Mesenchymal stem cell (in vitro differentiated cells and primary cell): ENCODE data around the gene NPNT.

Experiments used
- DNase-seq: peaks from one replicate; pipeline ENCODE4 v3.0.0-alpha.2; 2013
- H2AFZ ChIP-seq: one replicate; pipeline ENCODE4 v1.6.1; 2013; ENCODE audit warnings: low read depth, mild to moderate bottlenecking, control low read depth, inconsistent platforms, low read length, moderate library complexity
- H2AK5ac ChIP-seq: 2 replicates; pipeline ENCODE4 v1.6.1; 2013; ENCODE audit warnings: low read length, moderate library complexity, mild to moderate bottlenecking, inconsistent platforms; ENCODE audit not compliant: severe bottlenecking
- H2BK120ac ChIP-seq: one replicate; pipeline ENCODE4 v1.6.1; 2013; ENCODE audit warnings: low read depth, mild to moderate bottlenecking, inconsistent platforms, low read length, moderate library complexity
- H2BK12ac ChIP-seq, 2 experiments: one replicate each; pipeline ENCODE4 v1.6.1; 2013; ENCODE audit warnings: inconsistent platforms in 2 of 2, low read length in 2 of 2, mild to moderate bottlenecking in 2 of 2, moderate library complexity in 2 of 2, control low read depth in 1 of 2
- H2BK15ac ChIP-seq: one replicate; pipeline ENCODE4 v1.6.1; 2013; ENCODE audit warnings: mild to moderate bottlenecking, low read depth, inconsistent platforms; ENCODE audit not compliant: poor library complexity, severe bottlenecking
- H2BK5ac ChIP-seq: 2 replicates; pipeline ENCODE4 v1.6.1; 2013; ENCODE audit warnings: low read depth, mild to moderate bottlenecking, low read length, control low read depth, inconsistent platforms; ENCODE audit not compliant: poor library complexity, severe bottlenecking
- H3K14ac ChIP-seq, 2 experiments: one replicate each; pipeline ENCODE4 v1.6.1; 2013; ENCODE audit warnings: inconsistent platforms in 2 of 2, low read length in 2 of 2, control low read depth in 1 of 2, mild to moderate bottlenecking in 1 of 2, moderate library complexity in 1 of 2
- H3K18ac ChIP-seq, 2 experiments: one replicate each; pipeline ENCODE4 v1.6.1; 2013; ENCODE audit warnings: inconsistent platforms in 2 of 2, low read length in 2 of 2, control low read depth in 1 of 2, low read depth in 1 of 2, mild to moderate bottlenecking in 1 of 2
- H3K23ac ChIP-seq, 2 experiments: one replicate each; pipeline ENCODE4 v1.6.1; 2013; ENCODE audit warnings: inconsistent platforms in 2 of 2, low read length in 2 of 2, mild to moderate bottlenecking in 2 of 2, moderate library complexity in 2 of 2, control low read depth in 1 of 2
- H3K27ac ChIP-seq: 2 replicates; pipeline ENCODE4 v1.5.1; 2013; ENCODE audit warnings: mild to moderate bottlenecking, moderate library complexity, low read length, control low read depth, inconsistent platforms; ENCODE audit not compliant: poor library complexity, severe bottlenecking
- H3K27me3 ChIP-seq, 2 experiments: 2 replicates each; pipeline versions ENCODE4 v1.6.1 to v1.7.0; 2013; ENCODE audit warnings: low read length in 2 of 2, mild to moderate bottlenecking in 2 of 2, moderate library complexity in 2 of 2, control low read depth in 1 of 2, inconsistent platforms in 1 of 2; ENCODE audit not compliant: control insufficient read depth in 1 of 2, insufficient read depth in 1 of 2
- H3K36me3 ChIP-seq, 2 experiments: 2 replicates each; pipeline versions ENCODE4 v1.6.1 to v1.7.0; 2013; ENCODE audit warnings: low read length in 2 of 2, control low read depth in 1 of 2, inconsistent platforms in 1 of 2, low read depth in 1 of 2, mild to moderate bottlenecking in 1 of 2; ENCODE audit not compliant: insufficient read depth in 2 of 2, control insufficient read depth in 1 of 2
- H3K4ac ChIP-seq, 2 experiments: one replicate each; pipeline ENCODE4 v1.6.1; 2013; ENCODE audit warnings: inconsistent platforms in 2 of 2, low read length in 2 of 2, mild to moderate bottlenecking in 2 of 2, moderate library complexity in 2 of 2, control low read depth in 1 of 2, low read depth in 1 of 2
- H3K4me1 ChIP-seq: 2 replicates; pipeline ENCODE4 v1.6.1; 2013; ENCODE audit warnings: low read depth, low read length, control low read depth; ENCODE audit not compliant: control insufficient read depth, insufficient read depth
- H3K4me2 ChIP-seq: 2 replicates; pipeline ENCODE4 v1.6.1; 2013; ENCODE audit warnings: low read length, mild to moderate bottlenecking, inconsistent platforms; ENCODE audit not compliant: poor library complexity, severe bottlenecking
- H3K4me3 ChIP-seq, 2 experiments: 2 replicates each; pipeline versions ENCODE4 v1.5.1 to v1.7.0; 2013; ENCODE audit warnings: low read length in 2 of 2, mild to moderate bottlenecking in 2 of 2, control low read depth in 1 of 2, low read depth in 1 of 2; ENCODE audit not compliant: insufficient read depth in 1 of 2
- H3K79me1 ChIP-seq: replicated peaks from 2 replicates; pipeline ENCODE4 v1.6.1; 2013; ENCODE audit warnings: mild to moderate bottlenecking, control low read depth, low read length, inconsistent platforms; ENCODE audit not compliant: poor library complexity, severe bottlenecking
- H3K9ac ChIP-seq: 2 replicates; pipeline ENCODE4 v1.7.0; 2013; ENCODE audit warnings: mild to moderate bottlenecking, low read length, moderate library complexity
- H3K9me3 ChIP-seq: 2 replicates; pipeline ENCODE4 v1.7.0; 2013; ENCODE audit warnings: mild to moderate bottlenecking, low read length; ENCODE audit not compliant: control insufficient read depth
- H4K8ac ChIP-seq: one replicate; pipeline ENCODE4 v1.6.1; 2013; ENCODE audit warnings: inconsistent platforms, mild to moderate bottlenecking, low read length, moderate library complexity
- H4K91ac ChIP-seq: one replicate; pipeline ENCODE4 v1.6.1; 2013; ENCODE audit warnings: mild to moderate bottlenecking, low read length, inconsistent platforms
- WGBS: methylation state at CpG from one replicate; pipeline ENCODE4 v1.1.7; 2013; ENCODE audit warnings: mixed read lengths; 5-methylcytosine and 5-hydroxymethylcytosine counted together

The NPNT gene

GRCh38 chr4:105967058-105967658, 71.9 kb downstream of the NPNT start:
- H2AK5ac ChIP-seq: peak overlapping the region; percentile 9
- H4K91ac ChIP-seq: peak overlapping the region; percentile 70
- H3K23ac ChIP-seq: peak overlapping the region in 1 of 2 experiments; percentile 72
- no peak overlapping the region for H2BK120ac ChIP-seq
- peak overlapping the region; percentile 11 to 16 for H3K18ac ChIP-seq
- no peak overlapping the region for H3K9ac ChIP-seq
- H3K27ac ChIP-seq: no peak overlapping the region
- no peaks in the 10 kb centered on the region for H3K27me3 ChIP-seq
- H3K9me3 ChIP-seq: no peaks in the 10 kb centered on the region
- H3K4me2 ChIP-seq: peak overlapping the region; percentile 41
- H3K4me3 ChIP-seq: no peak overlapping the region
- peak overlapping the region in 1 of 2 experiments; percentile 54 for H2BK12ac ChIP-seq
- peaks cover 7% of the 10 kb centered on the region for H3K4me1 ChIP-seq
- peak overlapping the region in 1 of 2 experiments; percentile 35 for H3K14ac ChIP-seq
- no peak overlapping the region for H2BK5ac ChIP-seq
- no peak overlapping the region for H4K8ac ChIP-seq
- 79% methylated on average over 10 of the region's 10 CpGs for WGBS
- DNase-seq: no peak
- H3K4ac ChIP-seq: peak overlapping the region in 1 of 2 experiments; percentile 15
- H3K36me3 ChIP-seq: no peaks in the 10 kb centered on the region
- no peak overlapping the region for H2BK15ac ChIP-seq
- no peaks in the 10 kb centered on the region for H3K79me1 ChIP-seq
- peak overlapping the region; percentile 69 for H2AFZ ChIP-seq

- H4K91ac ChIP-seq: no peak overlapping the region
- H3K27ac ChIP-seq: no peak overlapping the region
- H3K14ac ChIP-seq: no peak overlapping the region
- H3K36me3 ChIP-seq: no peaks in the 10 kb centered on the region
- H3K79me1 ChIP-seq: no peaks in the 10 kb centered on the region
- H3K18ac ChIP-seq: no peak overlapping the region
- H3K4me1 ChIP-seq: peaks cover 6% of the 10 kb centered on the region
- H4K8ac ChIP-seq: no peak overlapping the region
- H3K27me3 ChIP-seq: no peaks in the 10 kb centered on the region
- no peak overlapping the region for H2AK5ac ChIP-seq
- no peak overlapping the region for H2AFZ ChIP-seq
- H3K4me2 ChIP-seq: no peak overlapping the region
- H3K4me3 ChIP-seq: no peak overlapping the region
- H2BK5ac ChIP-seq: no peak overlapping the region
- no peak for DNase-seq
- H2BK120ac ChIP-seq: no peak overlapping the region
- no peak overlapping the region for H3K4ac ChIP-seq
- H3K9me3 ChIP-seq: no peaks in the 10 kb centered on the region
- H2BK12ac ChIP-seq: no peak overlapping the region
- H3K9ac ChIP-seq: no peak overlapping the region
- no peak overlapping the region for H3K23ac ChIP-seq
- H2BK15ac ChIP-seq: no peak overlapping the region
- WGBS: 91% methylated on average over 1 of the region's 2 CpGs
These were observed 74.3 kb downstream of the NPNT start for GRCh38 chr4:105969575-105969974.

- Histone ChIP-seq H3K27me3 (no peaks in the 10 kb centered on the region), H3K9ac (no peak overlapping the region), H2AK5ac (no peak overlapping the region), H3K4me2 (no peak overlapping the region), H3K27ac (no peak overlapping the region), H3K79me1 (no peaks in the 10 kb centered on the region), H3K4ac (no peak overlapping the region), H2AFZ (no peak overlapping the region), H2BK15ac (no peak overlapping the region), H3K4me3 (no peak overlapping the region), H3K14ac (no peak overlapping the region), H3K4me1 (peaks cover 6% of the 10 kb centered on the region), H4K8ac (no peak overlapping the region), H3K36me3 (no peaks in the 10 kb centered on the region), H2BK120ac (no peak overlapping the region), H3K18ac (no peak overlapping the region), H2BK12ac (no peak overlapping the region), H3K23ac (no peak overlapping the region), H3K9me3 (no peaks in the 10 kb centered on the region), H4K91ac (no peak overlapping the region), H2BK5ac (no peak overlapping the region)
- DNase-seq: no peak
- WGBS: 100% methylated on average over 1 of the region's 1 CpG
These were observed 75.1 kb downstream of the NPNT start for GRCh38 chr4:105970371-105970770.

- no peak overlapping the region for H4K8ac ChIP-seq
- no peak overlapping the region for H3K23ac ChIP-seq
- no peak overlapping the region for H2BK12ac ChIP-seq
- H3K9ac ChIP-seq: no peak overlapping the region
- H3K27me3 ChIP-seq: no peaks in the 10 kb centered on the region
- H2AK5ac ChIP-seq: no peak overlapping the region
- no peak overlapping the region for H3K27ac ChIP-seq
- H3K18ac ChIP-seq: no peak overlapping the region
- H2BK120ac ChIP-seq: no peak overlapping the region
- H3K4me1 ChIP-seq: peaks cover 4% of the 10 kb centered on the region
- no peak overlapping the region for H3K14ac ChIP-seq
- H2AFZ ChIP-seq: no peak overlapping the region
- DNase-seq: no peak
- H3K4me3 ChIP-seq: no peak overlapping the region
- no peak overlapping the region for H3K4ac ChIP-seq
- no peaks in the 10 kb centered on the region for H3K36me3 ChIP-seq
- H3K4me2 ChIP-seq: no peak overlapping the region
- no peak overlapping the region for H2BK5ac ChIP-seq
- no peaks in the 10 kb centered on the region for H3K79me1 ChIP-seq
- H2BK15ac ChIP-seq: no peak overlapping the region
- H4K91ac ChIP-seq: no peak overlapping the region
- 94% methylated on average over 4 of the region's 4 CpGs for WGBS
- H3K9me3 ChIP-seq: no peaks in the 10 kb centered on the region
These were observed 75.8 kb downstream of the NPNT start for GRCh38 chr4:105971036-105971435.
